HFFc6 (cell line): ENCODE measurements around the gene KCNG2. TPM values are rescaled to one million over a fixed set of nuclear protein-coding genes. Genes with fewer than 3 reads are reported as not detected.

Experiments
- DNase-seq: peaks from one replicate; pipeline ENCODE4 v3.0.0-alpha.2; 2018
- H3K27ac Mint-ChIP-seq: 2 replicates; pipeline ENCODE4 v1.8.0; 2020; ENCODE audit warnings: mild to moderate bottlenecking, mixed read lengths
- H3K27me3 Mint-ChIP-seq: 2 replicates; pipeline ENCODE4 v1.8.0; 2021; ENCODE audit warnings: mild to moderate bottlenecking, moderate library complexity, mixed read lengths; ENCODE audit not compliant: insufficient read depth
- H3K36me3 Mint-ChIP-seq: 2 replicates; pipeline ENCODE4 v1.8.0; 2021; ENCODE audit warnings: low read depth, mixed read lengths
- H3K4me1 Mint-ChIP-seq: 2 replicates; pipeline ENCODE4 v1.8.0; 2020; ENCODE audit warnings: low read depth, mixed read lengths
- H3K4me3 Mint-ChIP-seq: 2 replicates; pipeline ENCODE4 v1.8.0; 2020; ENCODE audit warnings: mild to moderate bottlenecking, moderate library complexity, mixed read lengths
- H3K9me3 Mint-ChIP-seq: 2 replicates; pipeline ENCODE4 v1.8.0; 2020; ENCODE audit warnings: mild to moderate bottlenecking, mixed read lengths
- total RNA-seq, 6 experiments: library from RNA; stranded (reverse); fragmentation: NEBNext Ultra II Directional; extraction: Animal tissue kit (Norgen Biotek cat#: 25700); gene quantifications; 2 replicates in 1 of 6; 3 replicates in 5 of 6; pipeline ENCODE4 v1.2.3, GENCODE V29; 2021
- TF ChIP-seq, protein P1 (sequence below): fragments of 200-600 bp; sonication (generic); IDR thresholded peaks from 2 replicates; pipeline ENCODE4 v1.5.0; 2021; ENCODE audit warnings: antibody characterized with exemption, mild to moderate bottlenecking

Gene KCNG2
- total RNA-seq, 6 experiments from 2014 or later, result not detected

GRCh38 chr18:79866889-79867574, 69.3 kb downstream of the KCNG2 start:
- Mint-ChIP-seq H3K4me1 (no peaks in the 10 kb centered on the region), H3K36me3 (no peaks in the 10 kb centered on the region)
- DNase-seq, result no peak

DNA sequence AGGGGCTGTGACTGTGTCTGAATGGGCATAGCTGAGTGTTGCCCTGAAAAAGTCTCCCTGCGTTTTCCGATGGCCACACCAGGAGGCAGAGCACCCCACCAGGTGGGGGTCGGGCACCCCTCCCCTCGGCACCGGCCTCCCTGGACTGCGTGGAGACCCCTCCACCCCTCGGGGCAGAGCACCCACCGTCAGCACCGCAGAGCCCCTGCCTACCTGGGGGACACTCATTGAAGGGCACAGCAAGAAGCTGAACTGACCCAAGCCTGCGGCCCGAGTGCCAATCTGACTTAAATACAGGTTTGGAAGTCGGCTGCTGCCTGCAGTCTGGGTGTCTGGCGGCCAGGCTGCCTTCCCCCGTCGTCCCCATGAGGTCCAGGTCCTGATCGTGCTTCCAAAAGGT, 69.9 kb downstream of the KCNG2 start:
- H3K27ac Mint-ChIP-seq, result no peak overlapping the region
- H3K4me3 Mint-ChIP-seq, result no peak overlapping the region
- H3K36me3 Mint-ChIP-seq, result 0 out of 2 replicates have a peak, but pooled peaks cover 3% of the 10 kb centered on the region
- DNase-seq, result no peak
- TF ChIP-seq, protein P1, sequence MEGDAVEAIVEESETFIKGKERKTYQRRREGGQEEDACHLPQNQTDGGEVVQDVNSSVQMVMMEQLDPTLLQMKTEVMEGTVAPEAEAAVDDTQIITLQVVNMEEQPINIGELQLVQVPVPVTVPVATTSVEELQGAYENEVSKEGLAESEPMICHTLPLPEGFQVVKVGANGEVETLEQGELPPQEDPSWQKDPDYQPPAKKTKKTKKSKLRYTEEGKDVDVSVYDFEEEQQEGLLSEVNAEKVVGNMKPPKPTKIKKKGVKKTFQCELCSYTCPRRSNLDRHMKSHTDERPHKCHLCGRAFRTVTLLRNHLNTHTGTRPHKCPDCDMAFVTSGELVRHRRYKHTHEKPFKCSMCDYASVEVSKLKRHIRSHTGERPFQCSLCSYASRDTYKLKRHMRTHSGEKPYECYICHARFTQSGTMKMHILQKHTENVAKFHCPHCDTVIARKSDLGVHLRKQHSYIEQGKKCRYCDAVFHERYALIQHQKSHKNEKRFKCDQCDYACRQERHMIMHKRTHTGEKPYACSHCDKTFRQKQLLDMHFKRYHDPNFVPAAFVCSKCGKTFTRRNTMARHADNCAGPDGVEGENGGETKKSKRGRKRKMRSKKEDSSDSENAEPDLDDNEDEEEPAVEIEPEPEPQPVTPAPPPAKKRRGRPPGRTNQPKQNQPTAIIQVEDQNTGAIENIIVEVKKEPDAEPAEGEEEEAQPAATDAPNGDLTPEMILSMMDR, result no peak
- H3K4me1 Mint-ChIP-seq, result no peaks in the 10 kb centered on the region
- no peaks in the 10 kb centered on the region; the same call in none of the 2 replicates for H3K27me3 Mint-ChIP-seq
- H3K9me3 Mint-ChIP-seq, result no peaks in the 10 kb centered on the region

More at GRCh38 chr18:79866889-79867574, 69.3 kb downstream of the KCNG2 start:
- H3K27ac Mint-ChIP-seq, result no peak overlapping the region
- TF ChIP-seq, protein P1, result no peak
- H3K27me3 Mint-ChIP-seq, result no peaks in the 10 kb centered on the region; the same call in none of the 2 replicates
- no peaks in the 10 kb centered on the region for H3K9me3 Mint-ChIP-seq
- H3K4me3 Mint-ChIP-seq, result no peak overlapping the region

- TF ChIP-seq, protein P1, result no peak
- Mint-ChIP-seq H3K36me3 (0 out of 2 replicates have a peak, but pooled peaks cover 4% of the 10 kb centered on the region), H3K4me1 (no peaks in the 10 kb centered on the region), H3K9me3 (no peaks in the 10 kb centered on the region), H3K27me3 (no peaks in the 10 kb centered on the region; the same call in none of the 2 replicates), H3K27ac (no peak overlapping the region), H3K4me3 (no peak overlapping the region)
- no peak for DNase-seq
Observed at GRCh38 chr18:79868168-79868784, 70.5 kb downstream of the KCNG2 start.

- Mint-ChIP-seq H3K4me3 (no peak overlapping the region), H3K27me3 (no peaks in the 10 kb centered on the region; the same call in none of the 2 replicates), H3K27ac (no peak overlapping the region), H3K36me3 (0 out of 2 replicates have a peak, but pooled peaks cover 4% of the 10 kb centered on the region), H3K4me1 (no peaks in the 10 kb centered on the region), H3K9me3 (peaks cover under 1% of the 10 kb centered on the region; the same call in 1 of the 2 replicates)
- DNase-seq, result no peak
- TF ChIP-seq, protein P1, result no peak
Observed at GRCh38 chr18:79868811-79869541, 71.2 kb downstream of the KCNG2 start.

DNA sequence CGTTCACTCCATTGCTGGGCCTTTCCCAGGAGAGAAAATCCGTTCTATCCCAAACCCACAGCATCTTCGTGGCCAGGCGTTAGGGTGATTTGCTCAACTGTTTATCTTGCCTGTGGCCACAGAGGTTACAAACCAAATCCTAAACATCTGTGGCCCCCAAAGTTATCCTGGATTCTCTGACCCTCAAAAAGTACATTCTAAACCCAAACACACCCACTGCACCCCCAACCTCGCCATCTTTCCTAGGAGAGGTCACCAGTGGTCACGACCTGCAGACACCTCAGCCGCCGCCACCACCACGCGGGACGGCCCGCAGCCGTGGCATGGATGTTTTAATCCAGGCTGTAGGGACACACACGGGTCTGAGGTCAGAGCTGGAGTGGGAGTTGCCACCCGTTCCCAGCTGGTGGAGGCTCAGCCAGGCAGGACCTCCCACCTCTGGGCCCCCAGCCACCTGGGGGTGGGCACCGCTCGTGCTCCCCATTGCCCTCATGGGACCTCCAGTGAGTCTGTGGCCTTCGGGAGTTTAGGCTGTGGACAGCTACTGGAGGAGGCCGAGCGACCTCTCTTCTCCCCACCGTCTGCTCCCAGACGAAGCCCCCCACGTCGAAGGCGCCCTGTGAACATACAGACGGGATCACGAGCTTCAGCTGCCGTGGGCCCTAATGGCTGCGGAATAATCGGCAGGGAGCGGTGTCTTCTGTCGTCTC, 72.0 kb downstream of the KCNG2 start:
- H3K9me3 Mint-ChIP-seq, result peaks cover 5% of the 10 kb centered on the region; the same call in 1 of the 2 replicates
- TF ChIP-seq, protein P1, result no peak
- 0 out of 2 replicates have a peak, but pooled peaks cover 4% of the 10 kb centered on the region for H3K36me3 Mint-ChIP-seq
- H3K27me3 Mint-ChIP-seq, result no peaks in the 10 kb centered on the region; the same call in none of the 2 replicates
- DNase-seq, result no peak
- H3K27ac Mint-ChIP-seq, result no peak overlapping the region
- H3K4me3 Mint-ChIP-seq, result no peak overlapping the region
- no peaks in the 10 kb centered on the region for H3K4me1 Mint-ChIP-seq
